Measurements from ENCODE around the gene BRDT.
"Not testable (repeated sequence)": the region's sequence is repeated elsewhere in the genome, so short reads cannot be mapped to it uniquely, and the experiment has no call there.

Gene BRDT

DNA sequence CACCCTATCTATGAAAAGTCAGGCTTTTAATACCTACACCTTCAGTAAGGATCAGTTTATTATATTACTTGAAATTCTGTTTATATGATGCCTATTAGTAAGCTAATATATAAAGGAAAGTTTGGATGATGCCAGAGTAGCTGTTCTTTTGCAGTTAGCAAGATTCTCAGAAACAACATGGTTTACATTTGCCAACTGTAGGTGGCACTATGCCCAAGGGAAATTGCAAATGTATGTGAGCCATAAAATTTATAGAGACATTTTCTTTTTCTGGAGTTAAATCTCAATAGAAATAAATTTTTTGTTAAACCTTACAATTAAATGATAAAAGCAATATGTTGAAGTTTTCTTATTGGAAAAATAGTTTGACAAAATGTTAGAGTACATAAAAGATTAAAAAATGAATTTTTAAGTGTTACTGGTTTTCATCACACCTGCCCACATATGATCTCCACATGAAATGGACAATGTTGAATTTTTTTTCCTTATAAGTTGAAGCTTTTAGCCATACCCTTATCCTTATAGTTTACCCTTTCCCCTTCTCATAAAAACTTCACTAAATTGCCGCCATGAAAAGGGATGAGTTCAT is 48.5 kb downstream of the BRDT start:
- peak; percentile 37 for DNase-seq

GRCh38 chr1:92004129-92004528 is 54.9 kb downstream of the BRDT start:
- no peak for DNase-seq

GRCh38 chr1:92013923-92014322 is 64.7 kb downstream of the BRDT start:
- no peak for DNase-seq

GRCh38 chr1:92016720-92017316 is 67.6 kb downstream of the BRDT start:
- no peak for DNase-seq

GRCh38 chr1:92017656-92018055 is 68.5 kb downstream of the BRDT start:
- DNase-seq: no peak

GRCh38 chr1:92026042-92026441 is 76.8 kb downstream of the BRDT start:
- DNase-seq: not testable (repeated sequence)

DNA sequence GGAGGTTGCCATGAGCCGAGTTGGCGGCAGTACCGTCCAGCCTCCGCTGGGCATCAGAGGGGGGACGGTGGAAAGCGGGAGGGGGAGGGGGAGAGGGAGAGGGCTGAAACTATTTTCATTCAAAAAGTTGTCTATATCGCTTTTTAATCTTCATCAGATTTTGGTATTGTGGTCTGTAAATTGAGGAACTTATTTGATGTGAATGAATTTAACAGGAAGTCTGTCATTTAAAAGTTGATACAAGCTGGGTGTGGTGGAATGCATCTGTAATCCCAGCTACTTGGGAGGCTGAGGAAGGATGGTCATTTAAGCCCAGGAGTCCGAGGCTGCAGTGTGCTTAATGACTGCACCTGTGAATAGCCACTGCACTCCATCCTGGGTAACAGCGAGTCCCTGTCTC is 77.6 kb downstream of the BRDT start:
- no peak for DNase-seq

GRCh38 chr1:92029241-92029922 is 80.2 kb downstream of the BRDT start:
- no peak for DNase-seq

DNA sequence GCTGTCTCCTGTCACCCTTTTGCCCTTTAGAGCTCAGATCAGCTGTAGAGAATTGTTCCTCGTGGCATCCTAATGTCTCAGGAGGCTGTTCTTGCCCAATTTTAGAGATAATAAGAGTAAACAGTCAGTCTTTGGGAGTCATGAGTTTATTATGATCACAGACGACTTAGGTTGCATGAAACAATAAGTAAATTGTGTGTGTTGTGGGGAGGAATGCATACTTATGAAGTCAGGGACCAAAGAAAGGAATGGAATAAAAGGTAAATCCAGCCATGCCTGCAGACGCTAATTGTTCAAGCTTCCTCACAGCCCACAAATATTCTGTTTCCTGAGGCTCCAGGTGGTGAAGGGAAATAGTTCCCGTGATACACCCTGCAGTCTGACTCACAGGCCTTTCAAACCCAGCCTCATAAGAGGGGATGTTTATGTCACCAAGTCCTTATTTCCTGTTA is 81.5 kb downstream of the BRDT start:
- peak; percentile 17 for DNase-seq

GRCh38 chr1:92031281-92032110 is 82.3 kb downstream of the BRDT start:
- DNase-seq: no peak

- DNase-seq: no peak
Measured at GRCh38 chr1:92037400-92037799, 88.2 kb downstream of the BRDT start.

GRCh38 chr1:92038695-92039346 is 89.6 kb downstream of the BRDT start:
- DNase-seq: no peak

GRCh38 chr1:92040971-92041370 is 91.8 kb downstream of the BRDT start:
- DNase-seq: no peak

DNA sequence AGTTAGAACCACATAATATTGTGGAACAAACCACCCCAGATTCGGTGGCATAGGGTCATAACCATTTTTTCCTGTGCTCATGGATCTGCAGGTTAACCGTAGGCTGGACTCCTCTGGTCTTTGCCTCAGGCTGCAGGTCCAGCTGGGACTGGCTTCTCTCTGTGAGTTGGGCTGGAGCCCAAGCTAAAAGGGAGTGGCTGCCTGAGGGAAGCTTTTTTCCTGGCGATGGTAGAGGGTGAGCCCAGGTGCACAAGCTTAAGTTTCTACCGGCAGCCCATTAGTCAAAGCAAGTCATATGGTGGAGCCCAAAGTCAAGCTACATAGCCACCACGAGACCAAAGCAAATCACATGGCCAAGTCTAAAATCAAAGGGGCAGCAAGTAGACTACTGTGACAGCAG is 94.4 kb downstream of the BRDT start:
- DNase-seq: no peak

DNA sequence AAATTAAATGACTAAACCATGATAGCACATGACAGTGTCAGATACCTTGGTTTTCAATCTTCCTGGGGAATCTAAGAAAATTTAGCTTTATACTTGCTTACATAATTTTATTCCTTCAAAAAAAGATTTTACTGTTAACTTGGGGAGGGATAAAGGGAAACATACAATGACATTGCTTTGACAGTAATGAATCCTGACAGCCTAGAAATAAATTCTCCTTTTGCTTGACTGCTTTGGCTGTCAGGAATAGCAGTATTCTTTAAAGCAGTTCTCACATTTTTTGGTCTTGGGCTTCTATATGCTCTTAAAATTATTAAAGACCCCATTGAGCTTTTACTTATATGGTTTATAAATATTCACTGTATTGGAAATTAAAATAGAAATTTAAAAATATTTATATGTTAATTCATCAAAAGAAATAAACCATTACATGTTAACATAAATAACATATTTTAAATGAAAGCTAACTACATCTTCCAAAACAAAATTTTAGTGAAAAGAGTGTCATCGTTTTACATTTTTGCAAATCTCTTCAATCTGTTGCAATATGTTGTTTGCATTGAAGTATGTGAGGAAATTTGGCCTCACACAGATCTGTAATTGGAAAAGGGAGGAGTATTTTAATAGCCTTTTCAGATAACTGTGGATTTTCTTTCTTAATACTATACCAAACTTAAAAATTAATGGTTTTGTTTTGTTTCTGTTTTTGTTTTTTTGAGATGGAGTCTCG is 96.7 kb downstream of the BRDT start:
- no peak for DNase-seq

DNA sequence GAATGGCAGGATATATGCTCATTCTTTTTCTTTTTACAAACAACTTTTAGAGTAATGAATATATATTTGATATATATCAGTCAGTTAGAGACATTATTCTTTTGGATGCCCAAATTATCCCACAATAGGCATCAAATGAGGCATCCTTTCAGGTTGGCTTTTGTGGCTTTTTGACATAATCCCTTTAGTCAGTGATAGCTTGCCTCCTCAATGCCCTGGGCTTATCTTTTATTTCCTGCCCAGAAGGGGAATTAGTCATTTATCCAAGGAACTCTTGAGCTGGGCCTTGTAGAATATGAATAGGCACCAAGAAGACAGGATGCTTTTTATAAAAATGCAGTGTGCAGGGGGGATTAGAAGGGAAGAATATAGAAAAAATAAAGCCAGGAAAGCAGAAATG is 102.7 kb downstream of the BRDT start:
- no peak for DNase-seq

Measured in HCEC 1CT (cell line).